HCT116 (cell line): ENCODE results near the gene GPT2. TPM values are rescaled to one million over a fixed set of nuclear protein-coding genes. Genes with fewer than 3 reads are reported as not detected.

ENCODE experiments used
- ATAC-seq: fragments of 200-7000 bp; cut with Tn5 transposase; 2 replicates; pipeline ENCODE4 v1.9.1; 2020; ENCODE audit warnings: mild to moderate bottlenecking, moderate library complexity
- BruUV-seq: library from RNA; stranded (reverse); fragments of 400-500 nt; replicated peaks from 2 replicates; lab custom pipeline; 2021; lab: Mats Ljungman, UMichigan
- CTCF ChIA-PET: fragments of 300-600 bp; sonication (Branson Sonifier 250); formaldehyde crosslinking; loops from one replicate; lab custom pipeline; 2021; ENCODE audit warnings: antibody characterized with exemption; lab: Charles Lee
- POLR2A ChIA-PET: fragments of 300-600, 350-600 bp; sonication (Branson Sonifier 250); formaldehyde crosslinking; loops from one replicate; lab custom pipeline; 2021; ENCODE audit warnings: antibody characterized with exemption; lab: Charles Lee
- RAD21 ChIA-PET, 2 experiments: fragments of 300-600 bp; sonication (Branson Sonifier 250); formaldehyde crosslinking; loops; one replicate each; lab custom pipeline; 2023; ENCODE audit warnings: low total read pairs in 2 of 2; ENCODE audit not compliant: uncharacterized antibody in 2 of 2, unreplicated experiment in 2 of 2, low non-redundant PET in 1 of 2; lab: Charles Lee
- DNase-seq: peaks from one replicate; pipeline ENCODE4 v3.0.0-alpha.2; 2010; ENCODE audit warnings: low read depth, low spot score
- H2AFZ ChIP-seq: fragments of 200-600 bp; shearing (Covaris generic), sonication (generic); 2 replicates; pipeline ENCODE4 v1.6.1; 2017; ENCODE audit warnings: low read depth, mixed run types, mixed read lengths, antibody characterized with exemption, low read length; ENCODE audit not compliant: poor library complexity, severe bottlenecking
- H3K27ac ChIP-seq: 2 replicates; pipeline ENCODE4 v1.5.1; 2012; ENCODE audit warnings: low read depth, low read length
- H3K27me3 ChIP-seq: fragments of 200-600 bp; sonication (generic); 2 replicates; pipeline ENCODE4 v1.6.1; 2016; ENCODE audit warnings: mixed run types, low read length, mixed read lengths; ENCODE audit not compliant: insufficient read depth
- H3K36me3 ChIP-seq, 2 experiments: fragments of 200-500 bp in 1 of 2; fragments of 200-600 bp in 1 of 2; sonication (Bioruptor generic) in 1 of 2; sonication (generic) in 1 of 2; 2 replicates each; pipeline versions ENCODE4 v1.5.1 to v1.6.1; 2014 to 2016; ENCODE audit warnings: low read length in 2 of 2, inconsistent platforms in 1 of 2, mixed read lengths in 1 of 2, mixed run types in 1 of 2; ENCODE audit not compliant: insufficient read depth in 2 of 2, control insufficient read depth in 1 of 2
- H3K4me1 ChIP-seq, 2 experiments: fragments of 200-600 bp in 1 of 2; sonication (generic) in 1 of 2; 2 replicates each; pipeline versions ENCODE4 v1.5.1 to v1.6.1; 2012 to 2017; ENCODE audit warnings: low read length in 2 of 2, inconsistent platforms in 1 of 2, mild to moderate bottlenecking in 1 of 2, mixed read lengths in 1 of 2, mixed run types in 1 of 2, moderate library complexity in 1 of 2; ENCODE audit not compliant: insufficient read depth in 2 of 2, control insufficient read depth in 1 of 2
- H3K4me2 ChIP-seq: fragments of 200-600 bp; sonication (generic); 2 replicates; pipeline ENCODE4 v1.6.1; 2017; ENCODE audit warnings: mixed run types, low read length, mixed read lengths
- H3K4me3 ChIP-seq, 2 experiments: fragments of 200-600 bp in 1 of 2; sonication (generic) in 1 of 2; replicated peaks in 1 of 2; 2 replicates each; pipeline ENCODE4 v1.5.1; 2011 to 2016; ENCODE audit warnings: low read length in 2 of 2, control low read depth in 1 of 2, low read depth in 1 of 2, mild to moderate bottlenecking in 1 of 2, mixed read lengths in 1 of 2, mixed run types in 1 of 2
- H3K79me2 ChIP-seq: fragments of 200-600 bp; sonication (generic); 2 replicates; pipeline ENCODE4 v1.6.1; 2017; ENCODE audit warnings: mild to moderate bottlenecking, mixed run types, low read length, moderate library complexity, mixed read lengths; ENCODE audit not compliant: insufficient read depth
- H3K9ac ChIP-seq: fragments of 200-600 bp; sonication (generic); 2 replicates; pipeline ENCODE4 v1.6.1; 2016; ENCODE audit warnings: low read length, mixed read lengths
- H3K9me2 ChIP-seq: fragments of 200-600 bp; sonication (generic), shearing (Covaris generic); 2 replicates; pipeline ENCODE4 v1.6.1; 2017; ENCODE audit warnings: mixed run types, mild to moderate bottlenecking, moderate library complexity; ENCODE audit not compliant: insufficient read depth
- H3K9me3 ChIP-seq, 2 experiments: fragments of 200-500 bp in 1 of 2; fragments of 200-600 bp in 1 of 2; sonication (Bioruptor generic) in 1 of 2; sonication (generic) in 1 of 2; 2 replicates each; pipeline ENCODE4 v1.6.1; 2014 to 2017; ENCODE audit warnings: low read length in 2 of 2, mixed read lengths in 2 of 2, inconsistent platforms in 1 of 2, low read depth in 1 of 2, mild to moderate bottlenecking in 1 of 2, mixed run types in 1 of 2, moderate library complexity in 1 of 2; ENCODE audit not compliant: control insufficient read depth in 1 of 2, insufficient read depth in 1 of 2
- H4K20me1 ChIP-seq: fragments of 200-600 bp; sonication (generic), shearing (Covaris generic); 2 replicates; pipeline ENCODE4 v1.6.1; 2017; ENCODE audit warnings: mixed run types, mild to moderate bottlenecking, moderate library complexity; ENCODE audit not compliant: insufficient read depth
- CBX3 ChIP-seq: IDR thresholded peaks from 2 replicates; pipeline ENCODE4 v1.6.1; 2012; ENCODE audit warnings: low read depth
- EGR1 ChIP-seq: IDR thresholded peaks from 2 replicates; pipeline ENCODE4 v1.6.1; 2012; ENCODE audit warnings: low read depth
- EZH2phosphoT487 ChIP-seq: fragments of 200-600 bp; IDR thresholded peaks from 2 replicates; pipeline ENCODE4 v1.6.1; 2018; ENCODE audit warnings: antibody characterized with exemption, borderline replicate concordance
- JUND ChIP-seq: IDR thresholded peaks from 2 replicates; pipeline ENCODE4 v1.6.1; 2012
- POLR2A ChIP-seq: IDR thresholded peaks from 2 replicates; pipeline ENCODE4 v1.7.0; 2011; ENCODE audit warnings: borderline replicate concordance; ENCODE audit not compliant: insufficient read depth, insufficient read length; ENCODE audit errors: extremely low read depth
- POLR2AphosphoS5 ChIP-seq: IDR thresholded peaks from 2 replicates; pipeline ENCODE4 v1.6.1; 2011; ENCODE audit warnings: mild to moderate bottlenecking, low read depth, low read length, moderate library complexity
- SIN3A ChIP-seq: IDR thresholded peaks from 2 replicates; pipeline ENCODE4 v1.6.1; 2012; ENCODE audit warnings: low read depth
- SP1 ChIP-seq: IDR thresholded peaks from 2 replicates; pipeline ENCODE4 v1.6.1; 2012; ENCODE audit warnings: low read depth
- SRF ChIP-seq: IDR thresholded peaks from 2 replicates; pipeline ENCODE4 v1.6.1; 2012; ENCODE audit warnings: low read depth
- TCF7L2 ChIP-seq: IDR thresholded peaks from 2 replicates; pipeline ENCODE4 v1.7.0; 2011; ENCODE audit warnings: borderline replicate concordance, inconsistent platforms; ENCODE audit not compliant: insufficient read depth, insufficient read length; ENCODE audit errors: extremely low read depth
- ZFX ChIP-seq: fragments of 450-650 bp; IDR thresholded peaks from 2 replicates; pipeline ENCODE4 v1.6.1; 2017
- ZNF274 ChIP-seq: fragments of 200-500 bp; sonication (Bioruptor generic); IDR thresholded peaks from 2 replicates; pipeline ENCODE4 v1.6.1; 2014; ENCODE audit warnings: mild to moderate bottlenecking, low read depth, low read length, inconsistent platforms
- intact Hi-C: fragments of 100-400 bp; cut with micrococcal nuclease; formaldehyde crosslinking; loops from 2 replicates; pipeline ENCODE4 v1.10.0; 2022
- total RNA-seq: library from RNA; stranded (reverse); gene quantifications from one replicate; pipeline ENCODE4 v1.2.1, GENCODE V29; 2021; ENCODE audit not compliant: unreplicated experiment
- TF ChIP-seq, protein P1 (sequence below): IDR thresholded peaks from 2 replicates; pipeline ENCODE4 v1.6.1; 2012
- TF ChIP-seq, protein P2 (sequence below): IDR thresholded peaks from 2 replicates; pipeline ENCODE4 v1.6.1; 2012; ENCODE audit warnings: low read depth
- TF ChIP-seq, protein P3 (sequence below): IDR thresholded peaks from 2 replicates; pipeline ENCODE4 v1.6.1; 2012
- TF ChIP-seq, protein P4 (sequence below): IDR thresholded peaks from 2 replicates; pipeline ENCODE4 v1.6.1; 2011; ENCODE audit warnings: mild to moderate bottlenecking, low read length, moderate library complexity; ENCODE audit not compliant: insufficient replicate concordance; ENCODE audit errors: extremely low read depth

GPT2 gene
- total RNA-seq, 1 experiment from 2014 or later, result 50.6 TPM

DNA sequence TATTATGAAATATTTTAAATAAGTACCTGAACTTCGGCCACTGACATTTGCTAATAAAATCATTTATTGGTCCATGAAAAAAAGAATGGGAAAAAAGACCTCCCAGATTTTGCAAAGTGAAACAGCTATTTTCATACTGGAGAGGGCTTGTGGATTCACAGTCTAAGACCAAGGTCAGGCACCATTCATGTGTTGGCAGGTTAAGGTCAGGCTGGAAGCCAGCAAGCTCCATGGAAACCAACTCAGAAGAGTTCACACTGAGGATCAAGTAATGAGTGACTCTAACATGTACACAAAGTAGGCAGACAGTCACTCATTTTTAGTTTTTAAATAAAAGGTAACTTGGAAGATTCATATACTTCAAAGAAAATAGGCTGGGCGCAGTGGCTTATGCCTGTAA, 85.9 kb downstream of the GPT2 start (continued):
- TF ChIP-seq, protein P1, sequence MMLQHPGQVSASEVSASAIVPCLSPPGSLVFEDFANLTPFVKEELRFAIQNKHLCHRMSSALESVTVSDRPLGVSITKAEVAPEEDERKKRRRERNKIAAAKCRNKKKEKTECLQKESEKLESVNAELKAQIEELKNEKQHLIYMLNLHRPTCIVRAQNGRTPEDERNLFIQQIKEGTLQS, result no peak
- TF ChIP-seq CBX3 (no peak), POLR2A (no peak), SIN3A (no peak)

DNA sequence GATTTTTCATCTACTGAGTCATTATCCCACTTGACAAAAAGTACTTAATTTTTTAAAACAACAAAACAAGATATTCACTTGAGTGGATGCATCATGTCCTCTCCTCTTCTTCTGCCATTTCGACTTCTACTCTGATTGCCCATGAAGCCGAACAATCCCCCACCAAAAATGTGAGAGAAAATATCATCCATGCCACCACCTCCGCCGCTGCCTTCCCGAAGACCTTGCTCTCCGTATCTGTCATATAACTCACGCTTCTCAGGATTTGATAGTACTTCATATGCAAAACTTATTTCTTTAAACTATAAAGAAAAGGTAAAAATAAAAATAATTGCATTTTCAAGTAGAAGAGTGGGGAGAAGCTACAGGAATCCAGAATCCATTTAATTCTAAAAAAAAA, 87.1 kb downstream of the GPT2 start:
- no TSS peak for BruUV-seq
- Histone ChIP-seq H3K9me3 (no peaks in the 10 kb centered on the region), H2AFZ (no peak overlapping the region), H3K27ac (no peak overlapping the region), H3K9ac (no peak overlapping the region), H3K4me2 (peak overlapping the region; percentile 86; the same call in 1 of the 2 replicates), H4K20me1 (peaks cover 17% of the 10 kb centered on the region; the same call in 1 of the 2 replicates), H3K9me2 (no peaks in the 10 kb centered on the region), H3K4me1 (peaks cover 6 to 23% of the 10 kb centered on the region in 2 experiments), H3K36me3 (peaks cover 39 to 42% of the 10 kb centered on the region in 2 experiments), H3K4me3 (no peak overlapping the region), H3K27me3 (no peaks in the 10 kb centered on the region), H3K79me2 (peaks cover 74% of the 10 kb centered on the region)
- ATAC-seq (no peak), DNase-seq (no peak)
- intact Hi-C loops, result no loop called here
- ChIA-PET RAD21 (no interaction called here), CTCF (no interaction called here), POLR2A (no interaction called here)
- TF ChIP-seq TCF7L2, result no peak
- TF ChIP-seq, protein P2, sequence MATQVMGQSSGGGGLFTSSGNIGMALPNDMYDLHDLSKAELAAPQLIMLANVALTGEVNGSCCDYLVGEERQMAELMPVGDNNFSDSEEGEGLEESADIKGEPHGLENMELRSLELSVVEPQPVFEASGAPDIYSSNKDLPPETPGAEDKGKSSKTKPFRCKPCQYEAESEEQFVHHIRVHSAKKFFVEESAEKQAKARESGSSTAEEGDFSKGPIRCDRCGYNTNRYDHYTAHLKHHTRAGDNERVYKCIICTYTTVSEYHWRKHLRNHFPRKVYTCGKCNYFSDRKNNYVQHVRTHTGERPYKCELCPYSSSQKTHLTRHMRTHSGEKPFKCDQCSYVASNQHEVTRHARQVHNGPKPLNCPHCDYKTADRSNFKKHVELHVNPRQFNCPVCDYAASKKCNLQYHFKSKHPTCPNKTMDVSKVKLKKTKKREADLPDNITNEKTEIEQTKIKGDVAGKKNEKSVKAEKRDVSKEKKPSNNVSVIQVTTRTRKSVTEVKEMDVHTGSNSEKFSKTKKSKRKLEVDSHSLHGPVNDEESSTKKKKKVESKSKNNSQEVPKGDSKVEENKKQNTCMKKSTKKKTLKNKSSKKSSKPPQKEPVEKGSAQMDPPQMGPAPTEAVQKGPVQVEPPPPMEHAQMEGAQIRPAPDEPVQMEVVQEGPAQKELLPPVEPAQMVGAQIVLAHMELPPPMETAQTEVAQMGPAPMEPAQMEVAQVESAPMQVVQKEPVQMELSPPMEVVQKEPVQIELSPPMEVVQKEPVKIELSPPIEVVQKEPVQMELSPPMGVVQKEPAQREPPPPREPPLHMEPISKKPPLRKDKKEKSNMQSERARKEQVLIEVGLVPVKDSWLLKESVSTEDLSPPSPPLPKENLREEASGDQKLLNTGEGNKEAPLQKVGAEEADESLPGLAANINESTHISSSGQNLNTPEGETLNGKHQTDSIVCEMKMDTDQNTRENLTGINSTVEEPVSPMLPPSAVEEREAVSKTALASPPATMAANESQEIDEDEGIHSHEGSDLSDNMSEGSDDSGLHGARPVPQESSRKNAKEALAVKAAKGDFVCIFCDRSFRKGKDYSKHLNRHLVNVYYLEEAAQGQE, result no peak
- TF ChIP-seq, protein P1, result no peak
- TF ChIP-seq ZNF274, result no peak
- TF ChIP-seq POLR2AphosphoS5, result no peak
- no peak for TF ChIP-seq SP1
- no peak for TF ChIP-seq EGR1
- no peak for TF ChIP-seq SIN3A
- no peak for TF ChIP-seq EZH2phosphoT487
- no peak for TF ChIP-seq ZFX
- TF ChIP-seq, protein P3, sequence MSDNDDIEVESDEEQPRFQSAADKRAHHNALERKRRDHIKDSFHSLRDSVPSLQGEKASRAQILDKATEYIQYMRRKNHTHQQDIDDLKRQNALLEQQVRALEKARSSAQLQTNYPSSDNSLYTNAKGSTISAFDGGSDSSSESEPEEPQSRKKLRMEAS, result no peak
- no peak for TF ChIP-seq JUND
- TF ChIP-seq, protein P4, sequence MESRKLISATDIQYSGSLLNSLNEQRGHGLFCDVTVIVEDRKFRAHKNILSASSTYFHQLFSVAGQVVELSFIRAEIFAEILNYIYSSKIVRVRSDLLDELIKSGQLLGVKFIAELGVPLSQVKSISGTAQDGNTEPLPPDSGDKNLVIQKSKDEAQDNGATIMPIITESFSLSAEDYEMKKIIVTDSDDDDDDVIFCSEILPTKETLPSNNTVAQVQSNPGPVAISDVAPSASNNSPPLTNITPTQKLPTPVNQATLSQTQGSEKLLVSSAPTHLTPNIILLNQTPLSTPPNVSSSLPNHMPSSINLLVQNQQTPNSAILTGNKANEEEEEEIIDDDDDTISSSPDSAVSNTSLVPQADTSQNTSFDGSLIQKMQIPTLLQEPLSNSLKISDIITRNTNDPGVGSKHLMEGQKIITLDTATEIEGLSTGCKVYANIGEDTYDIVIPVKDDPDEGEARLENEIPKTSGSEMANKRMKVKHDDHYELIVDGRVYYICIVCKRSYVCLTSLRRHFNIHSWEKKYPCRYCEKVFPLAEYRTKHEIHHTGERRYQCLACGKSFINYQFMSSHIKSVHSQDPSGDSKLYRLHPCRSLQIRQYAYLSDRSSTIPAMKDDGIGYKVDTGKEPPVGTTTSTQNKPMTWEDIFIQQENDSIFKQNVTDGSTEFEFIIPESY, result no peak
- no peak for TF ChIP-seq SRF
